ENCODE results near the gene PLPPR3.
A peak's percentile ranks its signal among the peaks of the same experiment; 100 is the strongest.

The PLPPR3 gene

GRCh38 chr19:800360-801029 is 21.3 kb downstream of the PLPPR3 start:
- no peaks in the 10 kb centered on the region for H3K9me3 Mint-ChIP-seq
- peak overlapping the region; percentile 98 for H3K27ac Mint-ChIP-seq
- H3K36me3 Mint-ChIP-seq (ENCODE audit: low read depth): peaks cover 27% of the 10 kb centered on the region
- TF ChIP-seq, protein P1, sequence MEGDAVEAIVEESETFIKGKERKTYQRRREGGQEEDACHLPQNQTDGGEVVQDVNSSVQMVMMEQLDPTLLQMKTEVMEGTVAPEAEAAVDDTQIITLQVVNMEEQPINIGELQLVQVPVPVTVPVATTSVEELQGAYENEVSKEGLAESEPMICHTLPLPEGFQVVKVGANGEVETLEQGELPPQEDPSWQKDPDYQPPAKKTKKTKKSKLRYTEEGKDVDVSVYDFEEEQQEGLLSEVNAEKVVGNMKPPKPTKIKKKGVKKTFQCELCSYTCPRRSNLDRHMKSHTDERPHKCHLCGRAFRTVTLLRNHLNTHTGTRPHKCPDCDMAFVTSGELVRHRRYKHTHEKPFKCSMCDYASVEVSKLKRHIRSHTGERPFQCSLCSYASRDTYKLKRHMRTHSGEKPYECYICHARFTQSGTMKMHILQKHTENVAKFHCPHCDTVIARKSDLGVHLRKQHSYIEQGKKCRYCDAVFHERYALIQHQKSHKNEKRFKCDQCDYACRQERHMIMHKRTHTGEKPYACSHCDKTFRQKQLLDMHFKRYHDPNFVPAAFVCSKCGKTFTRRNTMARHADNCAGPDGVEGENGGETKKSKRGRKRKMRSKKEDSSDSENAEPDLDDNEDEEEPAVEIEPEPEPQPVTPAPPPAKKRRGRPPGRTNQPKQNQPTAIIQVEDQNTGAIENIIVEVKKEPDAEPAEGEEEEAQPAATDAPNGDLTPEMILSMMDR (IDR thresholded peaks at IDR 0.05): no peak
- DNase-seq: no peak
- H3K4me3 Mint-ChIP-seq: peak overlapping the region; percentile 96
- no peaks in the 10 kb centered on the region for H3K27me3 Mint-ChIP-seq (ENCODE audit: low read depth, poor library complexity)
- peaks cover 54% of the 10 kb centered on the region for H3K4me1 Mint-ChIP-seq

DNA sequence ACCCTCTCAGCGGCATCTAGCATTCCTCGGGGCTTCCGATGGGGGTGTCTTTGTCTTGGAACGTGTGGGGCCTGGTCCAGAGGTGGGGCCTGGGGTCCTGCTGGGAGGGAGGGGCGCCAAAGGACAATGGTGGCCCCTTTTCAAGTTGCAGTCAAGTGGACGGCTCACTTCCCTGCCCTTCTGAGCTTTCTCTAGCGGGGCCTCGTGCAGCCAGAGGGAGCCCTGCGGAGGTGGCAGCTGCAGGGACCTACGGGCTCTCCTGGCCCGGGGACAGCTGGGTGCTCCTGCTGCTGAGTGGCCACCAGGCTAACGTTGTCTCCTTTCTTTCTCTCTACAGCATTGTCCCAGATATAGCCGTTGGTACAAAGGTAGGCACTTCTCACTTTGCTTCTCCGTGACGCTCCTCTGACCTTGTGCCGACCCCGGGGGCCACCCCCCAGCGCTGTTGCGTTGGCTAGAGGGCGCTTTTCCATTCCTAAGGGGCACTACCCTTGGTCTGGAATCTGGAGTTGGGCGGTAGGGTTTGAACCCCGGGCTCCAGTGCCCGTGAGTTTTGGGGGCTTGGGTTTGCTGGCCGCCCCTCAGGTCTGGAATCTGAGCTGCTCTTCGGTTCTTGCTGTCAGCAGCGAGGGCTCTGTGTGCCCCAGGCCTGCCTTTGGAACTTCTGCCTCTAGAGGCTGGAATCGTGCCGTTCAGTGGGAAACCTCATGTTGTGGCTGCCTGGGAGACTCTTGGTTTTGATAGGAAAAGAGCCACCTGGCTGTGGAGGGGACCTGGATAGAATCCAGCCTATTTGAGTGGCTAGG is 22.5 kb downstream of the PLPPR3 start:
- H3K36me3 Mint-ChIP-seq (ENCODE audit: low read depth): peaks cover 22% of the 10 kb centered on the region
- DNase-seq: peak; percentile 42
- peak overlapping the region; percentile 98 for H3K27ac Mint-ChIP-seq

GRCh38 chr19:798415-799075 is 23.2 kb downstream of the PLPPR3 start:
- H3K4me3 Mint-ChIP-seq: peak overlapping the region; percentile 96
- TF ChIP-seq, protein P1 (IDR thresholded peaks at IDR 0.05): no peak
- H3K4me1 Mint-ChIP-seq: peaks cover 56% of the 10 kb centered on the region
- H3K36me3 Mint-ChIP-seq (ENCODE audit: low read depth): peaks cover 17% of the 10 kb centered on the region
- DNase-seq: no peak
- peak overlapping the region; percentile 98 for H3K27ac Mint-ChIP-seq
- no peaks in the 10 kb centered on the region for H3K9me3 Mint-ChIP-seq
- no peaks in the 10 kb centered on the region for H3K27me3 Mint-ChIP-seq (ENCODE audit: low read depth, poor library complexity)

More for the DNA sequence above, 22.5 kb downstream of the PLPPR3 start:
- TF ChIP-seq, protein P1 (IDR thresholded peaks at IDR 0.05): no peak
- H3K4me1 Mint-ChIP-seq: peaks cover 54% of the 10 kb centered on the region
- peak overlapping the region; percentile 96 for H3K4me3 Mint-ChIP-seq
- H3K27me3 Mint-ChIP-seq (ENCODE audit: low read depth, poor library complexity): no peaks in the 10 kb centered on the region
- no peaks in the 10 kb centered on the region for H3K9me3 Mint-ChIP-seq

DNA sequence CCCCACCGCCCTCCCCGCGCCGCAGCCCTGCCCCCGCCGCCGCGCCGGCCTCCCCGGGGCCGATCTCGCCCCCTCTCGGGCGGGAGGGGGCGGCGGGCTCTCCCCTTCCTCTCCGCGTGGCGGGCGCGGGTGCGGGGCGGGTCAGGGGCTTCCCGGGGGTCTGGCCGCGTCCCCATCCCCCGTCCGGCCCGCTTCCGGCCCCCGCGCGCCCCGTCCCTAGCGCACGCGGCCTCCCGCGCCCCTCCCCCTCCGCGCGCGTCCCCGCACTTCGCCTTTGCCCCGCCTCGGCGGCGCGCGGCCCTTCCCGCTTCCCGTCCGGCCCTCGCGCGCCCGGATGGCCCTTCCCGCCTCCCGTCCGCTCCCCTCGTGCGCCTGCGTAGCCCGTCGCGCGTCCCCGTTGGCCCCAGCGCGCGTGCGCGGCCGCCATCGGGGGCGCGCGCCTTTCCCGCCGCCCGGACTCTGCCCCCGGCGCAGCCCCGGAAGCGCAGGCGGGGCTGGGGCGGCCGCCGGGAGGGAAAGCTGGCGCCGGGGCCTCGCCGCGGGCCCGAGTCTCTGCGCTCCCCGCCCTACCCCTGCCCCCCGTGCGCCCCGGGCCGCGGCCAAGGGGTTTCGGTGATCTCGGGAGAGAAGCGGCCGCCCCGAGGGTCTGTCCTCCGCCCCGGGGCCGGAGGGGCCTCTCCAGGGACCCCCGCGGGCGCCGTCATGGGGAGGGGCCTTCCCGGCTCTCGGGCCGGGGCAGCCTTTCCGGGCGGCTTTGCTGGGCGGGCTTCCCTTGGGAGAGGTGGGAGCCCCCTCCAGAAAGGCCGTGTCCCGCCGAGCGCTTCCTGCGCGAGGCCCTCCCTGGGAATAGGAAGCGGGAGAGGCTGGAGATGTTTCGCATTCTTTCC is 24.0 kb downstream of the PLPPR3 start:
- Mint-ChIP-seq H3K27ac (peak overlapping the region; percentile 96), H3K36me3 (ENCODE audit: low read depth) (peaks cover 11% of the 10 kb centered on the region), H3K4me3 (peak overlapping the region; percentile 96), H3K4me1 (peaks cover 51% of the 10 kb centered on the region), H3K27me3 (ENCODE audit: low read depth, poor library complexity) (no peaks in the 10 kb centered on the region), H3K9me3 (no peaks in the 10 kb centered on the region)
- TF ChIP-seq, protein P1 (IDR thresholded peaks at IDR 0.05): no peak
- peak; percentile 85 for DNase-seq

DNA sequence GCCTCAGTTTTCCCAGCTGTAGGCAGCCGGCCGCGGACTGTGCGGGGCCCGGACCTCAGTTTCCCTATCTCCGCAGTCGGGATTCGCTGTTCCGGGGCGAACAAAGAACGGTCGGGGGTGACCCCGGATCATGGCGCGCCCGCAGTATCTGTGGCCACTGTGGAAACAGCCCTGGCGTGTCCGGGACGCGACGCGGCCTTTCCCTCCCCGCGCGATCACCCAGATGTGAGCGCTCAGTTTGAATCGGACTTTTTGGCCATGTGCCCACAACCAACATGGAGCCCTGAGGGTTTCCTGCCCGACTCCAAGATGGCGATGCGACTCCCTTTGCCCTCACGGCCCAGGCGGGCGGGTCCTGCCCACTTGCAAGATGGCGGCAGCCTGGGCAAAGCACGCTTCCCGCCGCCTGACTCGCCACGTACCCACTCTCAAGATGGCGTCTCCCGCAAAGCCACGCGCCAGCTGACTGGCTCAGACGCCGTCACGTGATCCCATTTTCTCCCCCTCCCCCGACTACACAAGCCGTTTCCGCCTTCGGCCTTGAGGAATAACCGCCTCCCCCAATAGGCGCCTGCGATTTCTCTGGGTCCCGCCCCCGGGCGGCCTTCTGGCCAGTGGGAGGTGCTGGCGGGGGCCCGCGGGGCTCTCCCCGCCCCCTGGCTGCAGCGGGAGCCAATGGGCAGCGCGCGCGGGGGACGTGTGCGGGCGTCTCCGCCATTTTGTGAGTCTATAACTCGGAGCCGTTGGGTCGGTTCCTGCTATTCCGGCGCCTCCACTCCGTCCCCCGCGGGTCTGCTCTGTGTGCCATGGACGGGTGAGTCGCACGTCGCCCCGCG is 24.8 kb downstream of the PLPPR3 start, which contains the start of gene PTBP1:
TSS of gene PTBP1 (plus strand) at position 761 of the 836 bp plus-strand sequence. CDS start at position 807, 46 bp downstream.
- Mint-ChIP-seq H3K27ac (peak within 1 kb of the TSS; percentile 96), H3K4me3 (peak within 1 kb of the TSS; percentile 96), H3K9me3 (no peaks in the 10 kb centered on the region), H3K36me3 (ENCODE audit: low read depth) (peaks cover 7% of the 10 kb centered on the region), H3K27me3 (ENCODE audit: low read depth, poor library complexity) (no peaks in the 10 kb centered on the region), H3K4me1 (peaks cover 46% of the 10 kb centered on the region)
- DNase-seq: peak; percentile 98
- TF ChIP-seq, protein P1 (IDR thresholded peaks at IDR 0.05): no peak

All from nephron progenitor cell (in vitro differentiated cells).